ENCODE results near the gene CLK3. TPM values are rescaled to one million over a fixed set of nuclear protein-coding genes. Genes with fewer than 3 reads are reported as not detected.

CLK3 gene
- total RNA-seq, 2 experiments from 2014 or later: 134 to 148 TPM

- no peaks in the 10 kb centered on the region for H3K9me3 Mint-ChIP-seq
- H3K27ac Mint-ChIP-seq: no peak overlapping the region
- DNase-seq (no peak), ATAC-seq (ENCODE audit: low read depth) (no peak)
- H3K36me3 Mint-ChIP-seq: no peaks in the 10 kb centered on the region
- POLR2A ChIA-PET: interaction anchor here (0.6 to 9.2 kb wide), 3 partner anchors 10 to 206 kb away, joined by 3 to 49 read pairs (median 3); no protein-coding TSS in a partner anchor
- H3K27me3 Mint-ChIP-seq: no peaks in the 10 kb centered on the region
- peaks cover 5% of the 10 kb centered on the region for H3K4me1 Mint-ChIP-seq
- H3K4me3 Mint-ChIP-seq: no peak overlapping the region
Observed at GRCh38 chr15:74608786-74609185, 6.8 kb upstream of the CLK3 start.

- POLR2A ChIA-PET: interaction anchor here (0.6 to 9.2 kb wide), 2 partner anchors 11 to 316 kb away, joined by 4 to 49 read pairs; no protein-coding TSS in a partner anchor
- no peak for ATAC-seq (ENCODE audit: low read depth)
- Mint-ChIP-seq H3K9me3 (no peaks in the 10 kb centered on the region), H3K4me3 (no peak overlapping the region), H3K27ac (no peak overlapping the region), H3K36me3 (no peaks in the 10 kb centered on the region), H3K27me3 (no peaks in the 10 kb centered on the region), H3K4me1 (peaks cover 5% of the 10 kb centered on the region)
- DNase-seq: no peak
Observed at GRCh38 chr15:74609938-74610301, 5.7 kb upstream of the CLK3 start.

- no peak overlapping the region for H3K4me3 Mint-ChIP-seq
- peaks cover 5% of the 10 kb centered on the region for H3K4me1 Mint-ChIP-seq
- no peaks in the 10 kb centered on the region for H3K9me3 Mint-ChIP-seq
- POLR2A ChIA-PET: interaction anchor here (0.6 to 9.2 kb wide), 2 partner anchors 11 to 315 kb away, joined by 4 to 49 read pairs; no protein-coding TSS in a partner anchor
- no peak overlapping the region for H3K27ac Mint-ChIP-seq
- no peak for DNase-seq
- no peak for ATAC-seq (ENCODE audit: low read depth)
- H3K27me3 Mint-ChIP-seq: no peaks in the 10 kb centered on the region
- no peaks in the 10 kb centered on the region for H3K36me3 Mint-ChIP-seq
Observed at GRCh38 chr15:74610302-74610951, 5.2 kb upstream of the CLK3 start.

GRCh38 chr15:74611341-74611740 lies 4.3 kb upstream of the CLK3 start:
- DNase-seq: no peak
- POLR2A ChIA-PET: interaction anchor here (9.2 kb wide), 1 partner anchor 12 kb away, joined by 49 read pairs; no protein-coding TSS in a partner anchor

GRCh38 chr15:74611834-74612233 lies 3.8 kb upstream of the CLK3 start:
- no peaks in the 10 kb centered on the region for H3K27me3 Mint-ChIP-seq
- peaks cover 3% of the 10 kb centered on the region for H3K36me3 Mint-ChIP-seq
- no peaks in the 10 kb centered on the region for H3K9me3 Mint-ChIP-seq
- H3K27ac Mint-ChIP-seq: no peak overlapping the region
- POLR2A ChIA-PET: interaction anchor here (0.8 to 9.2 kb wide), 2 partner anchors 13 to 71 kb away, joined by 3 to 49 read pairs; partner anchors contain the start of gene ARID3B
- no peak for ATAC-seq (ENCODE audit: low read depth)
- peaks cover 6% of the 10 kb centered on the region for H3K4me1 Mint-ChIP-seq
- no peak for DNase-seq
- H3K4me3 Mint-ChIP-seq: no peak overlapping the region

More at GRCh38 chr15:74611341-74611740, 4.3 kb upstream of the CLK3 start:
- ATAC-seq (ENCODE audit: low read depth): no peak
- no peak overlapping the region for H3K27ac Mint-ChIP-seq
- peaks cover under 1% of the 10 kb centered on the region for H3K36me3 Mint-ChIP-seq
- H3K9me3 Mint-ChIP-seq: no peaks in the 10 kb centered on the region
- H3K4me3 Mint-ChIP-seq: no peak overlapping the region
- H3K27me3 Mint-ChIP-seq: no peaks in the 10 kb centered on the region
- peaks cover 4% of the 10 kb centered on the region for H3K4me1 Mint-ChIP-seq

- ATAC-seq (ENCODE audit: low read depth): no peak
- POLR2A ChIA-PET: interaction anchor here (0.8 to 9.2 kb wide), 2 partner anchors 14 to 71 kb away, joined by 3 to 49 read pairs; partner anchors contain the start of gene ARID3B
Observed at GRCh38 chr15:74612677-74613076, 3.0 kb upstream of the CLK3 start.

GRCh38 chr15:74613089-74613952 lies 2.3 kb upstream of the CLK3 start:
- H3K9me3 Mint-ChIP-seq: no peaks in the 10 kb centered on the region
- H3K27ac Mint-ChIP-seq: peak overlapping the region; percentile 15
- ATAC-seq (ENCODE audit: low read depth): no peak
- H3K4me1 Mint-ChIP-seq: peaks cover 20% of the 10 kb centered on the region
- no peaks in the 10 kb centered on the region for H3K27me3 Mint-ChIP-seq
- DNase-seq: no peak
- peaks cover 4% of the 10 kb centered on the region for H3K36me3 Mint-ChIP-seq
- POLR2A ChIA-PET: interaction anchor here (9.2 kb wide), 1 partner anchor 14 kb away, joined by 49 read pairs; no protein-coding TSS in a partner anchor
- H3K4me3 Mint-ChIP-seq: peak overlapping the region; percentile 32

More at GRCh38 chr15:74612677-74613076, 3.0 kb upstream of the CLK3 start:
- Mint-ChIP-seq H3K4me3 (peak overlapping the region; percentile 17), H3K9me3 (no peaks in the 10 kb centered on the region), H3K27ac (no peak overlapping the region), H3K27me3 (no peaks in the 10 kb centered on the region), H3K4me1 (peaks cover 14% of the 10 kb centered on the region), H3K36me3 (peaks cover 4% of the 10 kb centered on the region)
- DNase-seq: no peak

GRCh38 chr15:74613953-74614743 lies 1.5 kb upstream of the CLK3 start:
- Mint-ChIP-seq H3K27me3 (no peaks in the 10 kb centered on the region), H3K9me3 (no peaks in the 10 kb centered on the region), H3K36me3 (peaks cover 4% of the 10 kb centered on the region), H3K4me1 (peaks cover 23% of the 10 kb centered on the region), H3K27ac (peak overlapping the region; percentile 45), H3K4me3 (peak overlapping the region; percentile 96)
- DNase-seq (no peak), ATAC-seq (ENCODE audit: low read depth) (no peak)
- POLR2A ChIA-PET: interaction anchor here (0.7 to 9.2 kb wide), 14 partner anchors 11 to 240 kb away, joined by 3 to 49 read pairs (median 8); partner anchors contain the start of genes ARID3B, CSK, CYP1A1 and UBL7

- peak overlapping the region; percentile 96 for H3K4me3 Mint-ChIP-seq
- H3K27me3 Mint-ChIP-seq: no peaks in the 10 kb centered on the region
- H3K36me3 Mint-ChIP-seq: peaks cover 6% of the 10 kb centered on the region
- peak; percentile 97 for DNase-seq
- peak overlapping the region; percentile 95 for H3K27ac Mint-ChIP-seq
- peak; percentile 43 for ATAC-seq (ENCODE audit: low read depth)
- no peaks in the 10 kb centered on the region for H3K9me3 Mint-ChIP-seq
- POLR2A ChIA-PET: interaction anchor here (0.6 to 9.2 kb wide), 18 partner anchors 10 to 323 kb away, joined by 3 to 49 read pairs (median 4); partner anchors contain the start of genes ARID3B, COX5A, CSK and CYP1A1
- peaks cover 23% of the 10 kb centered on the region for H3K4me1 Mint-ChIP-seq
Observed at GRCh38 chr15:74614744-74615507, 710 bp upstream of the CLK3 start.

GRCh38 chr15:74616366-74616939 lies 817 bp downstream of the CLK3 start:
- no peak for ATAC-seq (ENCODE audit: low read depth)
- POLR2A ChIA-PET: interaction anchor here (1.0 to 9.2 kb wide), 11 partner anchors 11 to 290 kb away, joined by 3 to 49 read pairs (median 9); partner anchors contain the start of genes ARID3B, FAM219B and UBL7
- Mint-ChIP-seq H3K27ac (peak overlapping the region; percentile 91), H3K27me3 (no peaks in the 10 kb centered on the region), H3K9me3 (no peaks in the 10 kb centered on the region), H3K36me3 (peaks cover 16% of the 10 kb centered on the region), H3K4me3 (peak overlapping the region; percentile 96), H3K4me1 (peaks cover 32% of the 10 kb centered on the region)
- peak; percentile 66 for DNase-seq

GRCh38 chr15:74616996-74617395 lies 1.4 kb downstream of the CLK3 start:
- Mint-ChIP-seq H3K4me1 (peaks cover 34% of the 10 kb centered on the region), H3K9me3 (no peaks in the 10 kb centered on the region), H3K27ac (peak overlapping the region; percentile 91), H3K36me3 (peaks cover 19% of the 10 kb centered on the region), H3K4me3 (peak overlapping the region; percentile 96), H3K27me3 (no peaks in the 10 kb centered on the region)
- POLR2A ChIA-PET: interaction anchor here (1.0 to 9.2 kb wide), 8 partner anchors 10 to 289 kb away, joined by 3 to 49 read pairs (median 12); partner anchors contain the start of genes ARID3B, FAM219B and UBL7
- DNase-seq (no peak), ATAC-seq (ENCODE audit: low read depth) (no peak)

Measured in activated naive CD8-positive, alpha-beta T cell treated with anti-CD3 and anti-CD28 coated beads, Interleukin-2, amount 10 ng/mL, durations not matched to agents 7 days and 5 days (primary cell).